AG04450 (cell line): ENCODE data around the gene MLST8. TPM values are rescaled to one million over a fixed set of nuclear protein-coding genes. Genes with fewer than 3 reads are reported as not detected.

Experiments
- CTCF ChIA-PET: fragments of 300-600, 350-600 bp; formaldehyde crosslinking; extraction: SDS; loops from one replicate; lab custom pipeline; 2022; ENCODE audit warnings: antibody characterized with exemption, inconsistent platforms; lab: Charles Lee
- POLR2A ChIA-PET: fragments of 350-600 bp; formaldehyde crosslinking; extraction: SDS; loops from one replicate; lab custom pipeline; 2021; ENCODE audit warnings: antibody characterized with exemption, inconsistent platforms; lab: Yijun Ruan, JAX
- DNase-seq: peaks from one replicate; pipeline ENCODE4 v3.0.0-alpha.2; 2011; ENCODE audit warnings: low read depth, low spot score
- H3K27ac ChIP-seq: one replicate; pipeline ENCODE4 v1.5.1; 2012; ENCODE audit warnings: low read depth, low read length, control low read depth
- H3K27me3 ChIP-seq: one replicate; pipeline ENCODE4 v1.6.0; 2012; ENCODE audit warnings: low read length; ENCODE audit not compliant: control insufficient read depth, insufficient read depth
- H3K4me3 ChIP-seq: 2 replicates; pipeline ENCODE4 v1.5.1; 2011; ENCODE audit warnings: mild to moderate bottlenecking, low read depth, low read length, control low read depth
- H3K9me3 ChIP-seq: 2 replicates; pipeline ENCODE4 v1.5.1; 2012; ENCODE audit warnings: low read length; ENCODE audit not compliant: control insufficient read depth, insufficient read depth
- CTCF ChIP-seq: IDR thresholded peaks from 2 replicates; pipeline ENCODE4 v1.5.1; 2011; ENCODE audit warnings: low read depth, low read length, control low read depth, inconsistent platforms
- polyA plus RNA-seq: library from polyadenylated mRNA; depleted of rRNA; stranded (reverse); fragments of >200 nt; gene quantifications from 2 replicates; pipeline ENCODE4 v1.2.3, GENCODE V29; 2011

Gene MLST8
- polyA plus RNA-seq, 1 experiment = 41.1 TPM

GRCh38 chr16:2174396-2175131 is 30.7 kb upstream of the MLST8 start:
- H3K9me3 ChIP-seq = peaks cover 7% of the 10 kb centered on the region; the same call in 1 of the 2 replicates
- no peak for DNase-seq
- POLR2A ChIA-PET = interaction anchor here (1.3 kb wide), 1 partner anchor 19 kb away, joined by 5 read pairs; the partner anchor contains the start of gene TRAF7
- CTCF ChIA-PET = no interaction called here
- H3K4me3 ChIP-seq = no peak overlapping the region
- H3K27me3 ChIP-seq = no peaks in the 10 kb centered on the region
- TF ChIP-seq CTCF = no peak
- no peak overlapping the region for H3K27ac ChIP-seq

DNA sequence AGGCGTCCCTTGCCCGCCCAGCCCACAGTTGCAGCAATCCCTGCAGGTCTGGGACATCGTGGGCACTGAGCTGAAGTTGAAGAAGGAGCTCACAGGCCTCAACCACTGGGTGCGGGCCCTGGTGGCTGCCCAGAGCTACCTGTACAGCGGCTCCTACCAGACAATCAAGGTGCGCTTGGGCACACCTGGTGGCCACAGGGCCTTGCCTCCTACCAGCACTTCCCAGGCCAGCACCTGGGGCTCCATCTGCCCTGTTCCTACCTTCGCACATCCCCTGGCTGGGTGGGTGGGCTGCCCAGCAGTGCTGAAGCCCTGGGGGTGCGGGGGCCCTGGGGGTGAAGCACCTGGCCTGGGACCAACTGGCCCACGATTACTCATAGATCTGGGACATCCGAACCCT is 29.8 kb upstream of the MLST8 start:
- TF ChIP-seq CTCF = no peak
- no peak for DNase-seq
- H3K27ac ChIP-seq = no peak overlapping the region
- no peak overlapping the region for H3K4me3 ChIP-seq
- peaks cover 7% of the 10 kb centered on the region; the same call in 1 of the 2 replicates for H3K9me3 ChIP-seq
- POLR2A ChIA-PET = interaction anchor here (1.3 kb wide), 1 partner anchor 20 kb away, joined by 5 read pairs; the partner anchor contains the start of gene TRAF7
- H3K27me3 ChIP-seq = no peaks in the 10 kb centered on the region
- CTCF ChIA-PET = no interaction called here

DNA sequence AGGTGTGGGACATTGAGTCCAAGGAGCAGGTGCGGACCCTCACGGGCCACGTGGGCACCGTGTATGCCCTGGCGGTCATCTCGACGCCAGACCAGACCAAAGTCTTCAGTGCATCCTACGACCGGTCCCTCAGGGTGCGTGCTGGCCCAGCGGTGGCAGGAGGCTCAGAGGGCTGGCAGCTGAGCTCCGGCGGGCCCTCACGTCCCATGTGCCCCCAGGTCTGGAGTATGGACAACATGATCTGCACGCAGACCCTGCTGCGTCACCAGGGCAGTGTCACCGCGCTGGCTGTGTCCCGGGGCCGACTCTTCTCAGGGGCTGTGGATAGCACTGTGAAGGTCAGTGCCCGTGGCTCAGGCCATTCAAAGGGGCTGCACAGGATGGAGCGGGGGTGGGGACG is 29.2 kb upstream of the MLST8 start:
- Histone ChIP-seq H3K27me3 (no peaks in the 10 kb centered on the region), H3K9me3 (peaks cover 7% of the 10 kb centered on the region; the same call in 1 of the 2 replicates), H3K27ac (no peak overlapping the region), H3K4me3 (no peak overlapping the region)
- no peak for DNase-seq
- CTCF ChIA-PET = no interaction called here
- no peak for TF ChIP-seq CTCF
- POLR2A ChIA-PET = no interaction called here

DNA sequence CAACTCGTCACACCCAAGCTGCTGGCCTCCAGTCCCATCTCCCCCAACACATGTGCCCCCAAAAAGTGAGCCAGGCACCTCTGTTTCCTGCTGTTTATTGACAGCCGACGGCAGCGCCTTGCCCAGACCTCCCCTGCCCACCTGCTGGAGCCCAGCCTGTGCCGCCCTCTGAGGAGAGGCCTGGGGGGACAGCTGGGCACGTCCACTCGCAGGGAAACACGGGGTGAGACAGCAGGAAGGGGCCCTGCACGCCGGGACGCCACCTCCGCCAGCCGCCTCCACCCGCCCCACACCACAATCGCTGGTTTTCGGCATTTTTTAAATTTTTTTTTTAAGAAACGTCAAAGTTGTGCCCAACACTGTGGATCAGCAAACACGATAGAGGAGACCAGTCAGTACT is 28.2 kb upstream of the MLST8 start:
- TF ChIP-seq CTCF = no peak
- H3K27me3 ChIP-seq = no peaks in the 10 kb centered on the region
- peaks cover 7% of the 10 kb centered on the region; the same call in 1 of the 2 replicates for H3K9me3 ChIP-seq
- no peak overlapping the region for H3K4me3 ChIP-seq
- ChIA-PET CTCF (no interaction called here), POLR2A (no interaction called here)
- no peak for DNase-seq
- no peak overlapping the region for H3K27ac ChIP-seq

DNA sequence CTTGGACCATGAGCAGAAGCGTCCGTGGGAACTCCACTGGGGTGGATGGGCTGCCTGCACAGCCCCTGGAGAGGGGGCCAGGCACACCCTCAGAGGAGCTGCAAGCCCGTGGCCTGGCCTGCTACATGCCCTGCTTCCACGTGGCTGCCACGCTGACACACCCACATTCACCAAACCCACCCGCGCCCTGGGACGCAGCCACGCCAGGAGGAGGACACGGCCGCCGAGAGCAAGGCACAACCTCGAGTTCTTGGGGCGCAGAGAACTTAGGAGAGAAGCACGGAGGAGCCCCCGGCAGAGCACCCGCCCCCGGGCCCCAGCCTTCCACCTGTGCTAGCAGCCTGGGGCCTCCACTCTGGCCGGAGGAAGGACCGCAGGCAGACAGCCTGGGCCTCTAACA is 27.7 kb upstream of the MLST8 start:
- no peak for TF ChIP-seq CTCF
- no peaks in the 10 kb centered on the region for H3K27me3 ChIP-seq
- H3K4me3 ChIP-seq = no peak overlapping the region
- ChIA-PET CTCF (no interaction called here), POLR2A (interaction anchor here (0.7 kb wide), 1 partner anchor 22 kb away, joined by 3 read pairs; the partner anchor contains the start of gene TRAF7)
- no peak overlapping the region for H3K27ac ChIP-seq
- H3K9me3 ChIP-seq = peaks cover 7% of the 10 kb centered on the region; the same call in 1 of the 2 replicates
- no peak for DNase-seq
